ENCODE data around the gene ETS2.

ETS2 gene

DNA sequence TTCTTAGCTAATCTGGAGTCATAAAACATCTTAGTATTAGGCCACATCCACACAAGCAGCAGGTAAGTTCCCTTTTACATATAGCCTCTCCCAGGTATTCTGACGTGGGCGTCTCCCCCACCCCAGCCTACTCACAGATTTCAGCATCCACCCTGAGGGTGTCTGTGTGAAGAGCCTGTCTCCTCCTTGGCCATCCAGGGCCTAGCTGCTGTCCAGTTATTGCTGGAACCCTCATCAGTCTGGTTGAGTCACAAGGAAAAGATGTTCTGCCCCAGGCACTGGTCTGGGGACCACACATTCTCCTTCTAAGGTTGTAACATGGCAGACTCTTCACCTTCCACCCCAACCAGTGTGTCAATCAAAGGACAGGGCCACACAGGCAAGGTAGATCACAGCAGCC, 57.6 kb downstream of the ETS2 start:
- DNase-seq = no peak

DNA sequence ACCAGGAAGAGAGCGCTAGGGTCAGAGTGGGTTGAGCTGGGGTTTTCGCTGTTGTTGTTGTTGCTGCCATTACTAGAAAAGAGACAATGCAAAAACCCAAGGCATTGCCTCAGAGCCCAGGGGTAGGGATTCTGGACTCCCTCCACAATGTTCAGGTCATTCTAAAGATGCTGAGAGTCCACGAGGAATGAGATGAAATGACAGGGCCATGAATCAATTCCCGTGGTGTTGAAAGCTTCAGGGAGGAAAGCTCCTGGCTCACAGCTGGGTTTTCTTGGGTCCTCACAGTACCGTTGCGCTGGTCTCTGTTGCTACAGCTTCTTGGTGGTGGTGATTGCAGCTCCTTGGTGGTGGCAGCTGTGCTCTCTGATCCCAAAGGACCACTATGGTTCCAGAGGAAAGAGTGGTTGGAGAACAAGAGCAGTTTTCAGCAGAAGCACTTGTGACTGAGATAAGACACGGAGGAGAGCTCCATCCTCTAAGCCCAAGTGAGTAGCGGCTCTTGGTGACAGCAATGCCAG, 58.2 kb downstream of the ETS2 start:
- no peak for DNase-seq

DNA sequence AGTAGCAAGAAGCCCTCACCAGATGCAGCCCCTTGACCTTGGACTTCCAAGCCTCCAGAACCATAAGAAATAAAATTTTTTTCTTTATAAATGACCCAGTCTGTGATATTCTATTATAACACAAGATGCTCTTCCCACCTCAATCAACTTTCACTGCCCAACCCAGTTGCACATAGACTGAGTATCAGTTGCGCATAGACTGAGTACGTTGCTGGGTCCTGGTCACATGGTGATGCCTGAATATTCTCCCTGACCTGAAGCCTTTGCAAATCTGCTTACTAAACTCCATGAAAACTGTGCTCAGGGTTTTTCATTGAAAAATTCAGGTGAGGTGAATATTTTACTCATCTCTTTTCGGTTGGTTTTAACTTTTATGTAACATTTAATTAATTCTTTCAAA, 59.2 kb downstream of the ETS2 start:
- DNase-seq = no peak

DNA sequence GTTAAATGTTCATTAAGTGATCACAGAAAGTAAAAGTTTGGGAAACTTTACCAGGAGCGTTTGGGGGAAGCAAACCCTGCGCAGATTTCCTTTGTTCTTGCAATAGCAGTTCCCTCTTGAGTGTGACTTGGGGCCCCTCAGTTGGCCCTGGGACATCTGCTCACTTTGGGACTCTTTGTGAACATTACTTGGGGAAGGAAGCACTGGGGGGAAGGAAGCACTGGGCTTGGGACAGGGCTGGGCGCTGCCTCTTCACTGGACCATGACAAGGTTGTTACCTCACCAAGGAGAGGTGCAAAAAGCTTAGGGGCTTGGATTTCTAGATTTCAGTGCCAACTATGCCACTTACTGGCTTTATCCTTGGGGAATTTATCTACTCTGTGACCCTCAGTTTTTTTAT, 63.5 kb downstream of the ETS2 start:
- no peak for DNase-seq

DNA sequence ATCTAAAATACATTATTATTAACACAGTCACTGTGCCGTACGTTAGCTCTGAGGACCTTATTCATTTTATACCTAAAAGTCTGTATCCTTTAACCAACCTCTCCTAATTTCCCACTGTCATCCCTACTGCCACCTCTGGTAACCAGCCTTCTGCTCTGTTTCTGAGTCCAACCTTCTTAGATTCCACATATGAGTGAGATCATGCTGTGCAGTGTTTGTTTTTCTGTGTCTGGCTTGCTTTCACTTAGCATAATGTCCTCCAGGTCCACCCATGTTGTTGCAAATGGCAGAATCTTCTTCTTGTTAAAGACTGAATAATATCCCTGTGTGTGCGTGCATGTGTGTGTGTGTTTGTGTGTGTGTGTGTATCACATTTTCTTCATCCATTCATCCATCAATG, 64.2 kb downstream of the ETS2 start:
- no peak for DNase-seq
